Right lobe of liver (tissue), 6 donors: ENCODE data around the gene OTUD7B. TPM values are rescaled to one million over a fixed set of nuclear protein-coding genes. Genes with fewer than 3 reads are reported as not detected.

ENCODE experiments used
- ATAC-seq, 4 donors: fragments of 200-7000 bp; cut with Tn5 transposase; one replicate each; pipeline ENCODE4 v1.9.1; 2020; ENCODE audit warnings: mild to moderate bottlenecking in 4 of 4, moderate library complexity in 4 of 4
- DNase-seq, 3 donors: peaks; one replicate each; pipeline ENCODE4 v3.0.0-alpha.2; 2020
- H3K27ac ChIP-seq, 3 donors: fragments of 200-600 bp; one replicate each; pipeline ENCODE4 v1.8.0; 2022
- H3K27me3 ChIP-seq, 2 donors: fragments of 200-600 bp; one replicate each; pipeline ENCODE4 v1.8.0; 2022
- H3K36me3 ChIP-seq, 4 donors: fragments of 200-600 bp; sonication (generic) in 1 of 4; one replicate each; pipeline versions ENCODE4 v1.5.1 to v1.8.0; 2017 to 2022; ENCODE audit warnings: control low read depth in 1 of 4
- H3K4me1 ChIP-seq, 4 donors: fragments of 200-600 bp; sonication (generic) in 1 of 4; one replicate each; pipeline versions ENCODE4 v1.5.1 to v1.8.0; 2017 to 2022; ENCODE audit warnings: control low read depth in 1 of 4
- H3K4me3 ChIP-seq, 3 donors: fragments of 200-600 bp; one replicate each; pipeline ENCODE4 v1.8.0; 2022
- H3K9me3 ChIP-seq, 4 donors: fragments of 200-600 bp; sonication (generic) in 1 of 4; one replicate each; pipeline versions ENCODE4 v1.5.1 to v1.8.0; 2017 to 2022; ENCODE audit warnings: control low read depth in 1 of 4
- POLR2A ChIP-seq: fragments of 450-650 bp; IDR thresholded peaks from one replicate; pipeline ENCODE4 v1.6.1; 2017; ENCODE audit warnings: antibody characterized with exemption, mild to moderate bottlenecking
- WGBS: methylation state at CpG from one replicate; pipeline ENCODE4 v1.1.6; 2018; ENCODE audit warnings: low coverage, low lambda C conversion rate; ENCODE audit not compliant: insufficient coverage; ENCODE audit errors: missing lambda C conversion rate; 5-methylcytosine and 5-hydroxymethylcytosine counted together
- intact Hi-C, 2 donors: fragments of 100-400 bp; cut with DNase I; formaldehyde crosslinking; loops; one replicate each; pipeline versions ENCODE4 v1.11.2 to v1.14.1; 2022
- total RNA-seq, 6 experiments: library from RNA; depleted of rRNA in 2 of 6; stranded (reverse); fragments of >200 nt in 2 of 6; fragmentation: NEBNext Ultra II Directional in 3 of 6; extraction: Animal tissue kit (Norgen Biotek cat#: 25700) in 3 of 6; gene quantifications; one replicate each; pipeline versions ENCODE4 v1.1.0 to v1.2.4, GENCODE V29; 2016 to 2023
- TF ChIP-seq, protein P1 (sequence below), 4 donors: fragments of 200-600 bp in 3 of 4; fragments of 450-650 bp in 1 of 4; IDR thresholded peaks; one replicate each; pipeline versions ENCODE4 v1.5.1 to v1.8.0; 2016 to 2022; ENCODE audit warnings: antibody characterized with exemption in 4 of 4, mild to moderate bottlenecking in 2 of 4
- donor health status: DM: no; HTN: yes; CAD: no.
- donor health status: DM: no; HTN: no; CAD: no.
- donor health status: DM: no; HTN: no; CAD: no.
- donor health status: DM: no; HTN: yes; CAD: no.
- donor health status: DM: no; HTN: yes; CAD: no.

Gene OTUD7B
- total RNA-seq, 6 experiments from 2014 or later, result 9.1 to 22.3 (median 16.8) TPM

DNA sequence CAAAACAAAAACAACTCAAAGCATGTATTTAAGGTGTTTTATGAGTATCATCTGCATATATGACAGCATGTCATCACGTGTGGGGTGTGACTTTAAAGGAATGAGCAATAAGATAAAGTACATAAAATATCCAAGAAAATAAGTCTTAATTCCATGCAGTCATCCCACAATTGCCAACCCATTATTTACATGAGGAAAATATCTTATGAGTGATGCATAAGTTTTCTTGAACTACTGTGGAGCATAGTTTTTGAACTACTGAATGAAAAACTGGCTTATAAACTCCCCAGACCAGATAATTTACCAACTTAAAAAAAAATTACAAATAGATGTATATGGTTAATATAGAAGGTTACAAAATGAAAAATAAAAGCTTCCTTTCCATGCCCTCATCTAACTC lies 44.1 kb downstream of the OTUD7B start:
- DNase-seq (no peak), ATAC-seq (no peak)
- H3K9me3 ChIP-seq, result no peaks in the 10 kb centered on the region
- H3K27me3 ChIP-seq, result no peaks in the 10 kb centered on the region
- intact Hi-C loops, result loop anchor here in 1 of 2 donors (10.0 kb wide), 1 partner anchor 88 kb away; no protein-coding TSS in a partner anchor
- TF ChIP-seq POLR2A, result no peak
- TF ChIP-seq, protein P1, sequence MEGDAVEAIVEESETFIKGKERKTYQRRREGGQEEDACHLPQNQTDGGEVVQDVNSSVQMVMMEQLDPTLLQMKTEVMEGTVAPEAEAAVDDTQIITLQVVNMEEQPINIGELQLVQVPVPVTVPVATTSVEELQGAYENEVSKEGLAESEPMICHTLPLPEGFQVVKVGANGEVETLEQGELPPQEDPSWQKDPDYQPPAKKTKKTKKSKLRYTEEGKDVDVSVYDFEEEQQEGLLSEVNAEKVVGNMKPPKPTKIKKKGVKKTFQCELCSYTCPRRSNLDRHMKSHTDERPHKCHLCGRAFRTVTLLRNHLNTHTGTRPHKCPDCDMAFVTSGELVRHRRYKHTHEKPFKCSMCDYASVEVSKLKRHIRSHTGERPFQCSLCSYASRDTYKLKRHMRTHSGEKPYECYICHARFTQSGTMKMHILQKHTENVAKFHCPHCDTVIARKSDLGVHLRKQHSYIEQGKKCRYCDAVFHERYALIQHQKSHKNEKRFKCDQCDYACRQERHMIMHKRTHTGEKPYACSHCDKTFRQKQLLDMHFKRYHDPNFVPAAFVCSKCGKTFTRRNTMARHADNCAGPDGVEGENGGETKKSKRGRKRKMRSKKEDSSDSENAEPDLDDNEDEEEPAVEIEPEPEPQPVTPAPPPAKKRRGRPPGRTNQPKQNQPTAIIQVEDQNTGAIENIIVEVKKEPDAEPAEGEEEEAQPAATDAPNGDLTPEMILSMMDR (IDR thresholded peaks at IDR 0.05), result no peak
- peaks cover 0 to 44% (median 7%) of the 10 kb centered on the region in 4 donors for H3K4me1 ChIP-seq
- WGBS, result 62% methylated on average over 1 of the region's 1 CpG
- H3K4me3 ChIP-seq, result no peak overlapping the region
- H3K27ac ChIP-seq, result peak overlapping the region in 1 of 3 donors; percentile 61
- H3K36me3 ChIP-seq, result peaks cover 0 to 41% (median 21%) of the 10 kb centered on the region in 4 donors

DNA sequence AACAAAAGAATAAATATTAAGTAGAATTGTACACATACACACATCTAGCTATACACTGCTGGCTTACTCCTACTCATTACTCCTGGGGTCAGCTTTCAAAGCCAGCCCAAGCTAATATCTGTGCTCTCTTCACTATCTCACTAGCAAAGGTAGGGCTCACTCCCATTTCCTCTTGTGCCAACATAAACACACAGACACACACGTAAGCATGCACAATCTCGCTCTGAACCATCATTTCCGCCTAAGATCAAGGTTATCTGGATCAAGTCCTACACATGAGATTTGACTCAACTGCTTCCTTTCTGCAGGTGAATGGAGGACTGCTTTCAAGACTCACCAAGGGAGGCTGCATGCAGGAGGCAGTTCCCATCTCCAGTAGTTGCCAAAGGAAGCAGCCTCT lies 45.1 kb downstream of the OTUD7B start:
- H3K4me1 ChIP-seq, result peaks cover 0 to 44% (median 7%) of the 10 kb centered on the region in 4 donors
- H3K4me3 ChIP-seq, result no peak overlapping the region
- DNase-seq, result no peak
- TF ChIP-seq, protein P1 (IDR thresholded peaks at IDR 0.05), result no peak
- peak; percentile 13 for TF ChIP-seq POLR2A
- peaks cover 0 to 33% (median 16%) of the 10 kb centered on the region in 4 donors for H3K36me3 ChIP-seq
- H3K9me3 ChIP-seq, result no peaks in the 10 kb centered on the region
- WGBS, result 7% methylated on average over 3 of the region's 3 CpGs
- peak overlapping the region in 2 of 3 donors; percentile 1 to 61 for H3K27ac ChIP-seq
- intact Hi-C loops, result loop anchor here in 1 of 2 donors (10.0 kb wide), 1 partner anchor 89 kb away; no protein-coding TSS in a partner anchor
- no peaks in the 10 kb centered on the region for H3K27me3 ChIP-seq
- ATAC-seq, result peak; percentile 60 to 73 (median 64)

DNA sequence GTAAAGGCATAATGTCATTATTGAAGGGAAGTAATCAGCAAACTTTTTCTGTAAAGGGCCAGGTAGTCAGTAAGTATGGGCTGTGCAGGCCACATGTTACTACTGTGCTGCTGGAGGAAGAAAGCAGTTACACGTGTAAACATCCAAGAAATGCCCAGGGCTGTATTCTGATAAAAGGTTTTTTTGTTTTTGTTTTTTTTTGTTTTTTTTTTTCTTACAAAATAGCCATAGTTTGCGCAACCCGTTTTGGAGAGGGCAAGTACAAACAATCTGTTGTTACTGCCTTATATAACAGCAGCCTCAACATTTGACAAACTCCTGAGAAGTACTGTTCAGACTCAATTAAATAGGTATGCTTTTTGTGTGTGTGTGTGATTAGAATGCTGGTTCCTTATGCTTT lies 47.2 kb downstream of the OTUD7B start:
- peak; percentile 10 to 71 (median 64) for ATAC-seq
- no peak for DNase-seq
- peaks cover 0 to 44% (median 7%) of the 10 kb centered on the region in 4 donors for H3K4me1 ChIP-seq
- H3K36me3 ChIP-seq, result peaks cover 0 to 32% (median 16%) of the 10 kb centered on the region in 4 donors
- intact Hi-C loops, result loop anchor here in 1 of 2 donors (10.0 kb wide), 1 partner anchor 91 kb away; no protein-coding TSS in a partner anchor
- 23% methylated on average over 3 of the region's 3 CpGs for WGBS
- H3K4me3 ChIP-seq, result no peak overlapping the region
- H3K9me3 ChIP-seq, result no peaks in the 10 kb centered on the region
- no peak for TF ChIP-seq POLR2A
- TF ChIP-seq, protein P1 (IDR thresholded peaks at IDR 0.05), result no peak
- no peaks in the 10 kb centered on the region for H3K27me3 ChIP-seq
- H3K27ac ChIP-seq, result peak overlapping the region in 2 of 3 donors; percentile 59 to 77

DNA sequence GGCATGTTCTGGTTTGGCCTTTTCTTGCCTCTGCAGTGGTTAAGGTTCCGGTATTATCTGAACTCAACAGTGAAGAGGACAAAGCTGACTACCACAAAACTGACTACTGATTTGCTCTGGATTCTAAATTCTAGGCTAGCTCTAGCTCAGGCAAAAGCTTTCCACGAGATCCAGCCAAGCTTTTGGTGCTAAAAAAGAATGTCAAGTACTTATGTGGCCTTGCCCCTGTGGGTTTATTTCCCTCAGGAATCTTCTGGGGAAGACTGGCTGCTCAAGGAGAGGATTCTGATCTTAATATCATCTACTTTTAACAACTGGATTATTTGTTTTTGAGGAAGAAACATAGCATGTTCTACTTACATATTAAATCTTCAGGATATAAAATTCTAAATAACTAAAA lies 47.8 kb downstream of the OTUD7B start:
- Histone ChIP-seq H3K9me3 (no peaks in the 10 kb centered on the region), H3K36me3 (peaks cover 0 to 35% (median 17%) of the 10 kb centered on the region in 4 donors), H3K4me1 (peaks cover 0 to 44% (median 7%) of the 10 kb centered on the region in 4 donors), H3K27me3 (no peaks in the 10 kb centered on the region), H3K4me3 (no peak overlapping the region), H3K27ac (peak overlapping the region; percentile 53 to 77 (median 59))
- intact Hi-C loops, result loop anchor here in 1 of 2 donors (10.0 kb wide), 1 partner anchor 92 kb away; no protein-coding TSS in a partner anchor
- DNase-seq (no peak), ATAC-seq (no peak)
- TF ChIP-seq POLR2A, result no peak
- TF ChIP-seq, protein P1 (IDR thresholded peaks at IDR 0.05), result no peak
- 38% methylated on average over 2 of the region's 2 CpGs for WGBS
